GM13977 (cell line): Measurements from ENCODE around the gene CLHC1.

Experiments used
- DNase-seq: peaks from one replicate; pipeline ENCODE4 v3.0.0; 2012; ENCODE audit warnings: low spot score
- CTCF ChIP-seq: IDR thresholded peaks from 2 replicates; pipeline ENCODE4 v1.5.1; 2012; ENCODE audit warnings: mild to moderate bottlenecking, control low read depth; ENCODE audit not compliant: insufficient read depth; ENCODE audit errors: extremely low read depth, missing control alignments
- in situ Hi-C: fragments of 300-500 bp; cut with MboI; formaldehyde crosslinking; loops from one replicate; pipeline ENCODE4 v1.12.0; 2022; ENCODE audit warnings: low sequenced_read_pairs, low pct_unique_long_range_greater_than_20kb, mixed read lengths, inconsistent platforms; ENCODE audit not compliant: unreplicated experiment

The CLHC1 gene

GRCh38 chr2:55151733-55152433 is 80.2 kb downstream of the CLHC1 start:
- DNase-seq, result no peak
- in situ Hi-C loops, result loop anchor here (25.0 kb wide), 1 partner anchor 240 kb away; no protein-coding TSS in a partner anchor
- no peak for TF ChIP-seq CTCF

GRCh38 chr2:55150834-55151233 is 81.3 kb downstream of the CLHC1 start:
- DNase-seq, result no peak
- in situ Hi-C loops, result loop anchor here (25.0 kb wide), 1 partner anchor 239 kb away; no protein-coding TSS in a partner anchor
- no peak for TF ChIP-seq CTCF

DNA sequence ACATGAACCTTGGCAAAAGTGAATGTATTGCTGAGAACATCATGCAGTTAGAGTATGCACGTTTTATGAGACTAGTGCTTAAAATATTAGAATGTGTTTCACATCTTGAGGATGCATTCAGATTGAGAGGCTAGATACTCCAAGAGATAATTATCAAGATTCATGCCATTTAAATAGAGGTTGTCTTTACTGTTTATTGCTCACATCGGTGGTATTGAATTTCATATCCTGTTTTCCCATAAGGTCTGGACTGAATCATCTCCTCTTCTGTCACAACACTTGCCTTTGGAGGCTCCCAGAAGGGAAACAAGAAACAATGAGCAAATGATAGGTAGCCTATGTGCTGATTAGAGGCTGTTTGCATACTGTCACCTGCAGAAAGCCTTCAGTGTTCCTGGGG is 83.8 kb downstream of the CLHC1 start:
- DNase-seq, result no peak
- no peak for TF ChIP-seq CTCF
- in situ Hi-C loops, result no loop called here

DNA sequence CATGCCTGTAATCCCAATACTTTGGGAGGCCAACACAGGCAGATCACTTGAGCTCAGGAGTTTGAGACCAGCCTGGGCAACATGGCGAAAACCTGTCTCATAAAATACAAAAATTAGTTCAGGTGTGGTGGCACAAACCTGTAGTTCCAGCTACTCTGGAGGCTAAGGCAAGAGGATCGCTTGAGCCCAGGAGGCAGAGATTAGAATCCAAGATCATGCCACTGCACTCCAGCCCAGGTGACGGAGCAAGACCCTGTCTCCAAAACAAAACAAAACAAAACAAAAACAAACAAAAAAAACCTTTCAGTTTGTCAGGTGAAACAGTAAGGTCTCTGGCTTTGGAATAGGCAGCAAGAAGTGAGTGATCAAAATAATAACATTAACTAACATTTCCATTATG is 84.6 kb downstream of the CLHC1 start:
- in situ Hi-C loops, result no loop called here
- no peak for DNase-seq
- no peak for TF ChIP-seq CTCF

GRCh38 chr2:55147041-55147440 is 85.1 kb downstream of the CLHC1 start:
- TF ChIP-seq CTCF, result no peak
- DNase-seq, result no peak
- in situ Hi-C loops, result no loop called here

DNA sequence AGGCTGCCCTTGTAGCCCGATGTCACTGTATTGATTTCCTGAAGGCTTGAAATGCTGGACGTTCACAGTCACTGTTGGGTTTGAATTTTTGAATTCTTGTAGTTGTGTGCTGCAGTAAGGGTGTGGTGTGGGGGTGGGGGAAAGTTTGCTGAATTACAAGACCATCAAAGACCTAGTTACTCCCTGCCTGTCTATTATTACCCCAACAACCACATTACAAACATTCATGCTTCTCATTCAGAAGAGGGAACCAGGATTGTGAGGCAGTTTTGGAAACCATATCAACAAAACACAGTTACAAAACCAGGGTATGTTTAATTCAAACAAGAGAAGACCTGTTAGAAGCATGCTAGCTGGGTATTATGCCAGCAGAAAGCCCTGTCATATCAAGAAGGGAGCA is 85.8 kb downstream of the CLHC1 start:
- TF ChIP-seq CTCF, result no peak
- in situ Hi-C loops, result no loop called here
- DNase-seq, result no peak
